ENCODE data around the gene GSTA4.
"Not testable (repeated sequence)": the region's sequence is repeated elsewhere in the genome, so short reads cannot be mapped to it uniquely, and the experiment has no call there.

GSTA4 gene

DNA sequence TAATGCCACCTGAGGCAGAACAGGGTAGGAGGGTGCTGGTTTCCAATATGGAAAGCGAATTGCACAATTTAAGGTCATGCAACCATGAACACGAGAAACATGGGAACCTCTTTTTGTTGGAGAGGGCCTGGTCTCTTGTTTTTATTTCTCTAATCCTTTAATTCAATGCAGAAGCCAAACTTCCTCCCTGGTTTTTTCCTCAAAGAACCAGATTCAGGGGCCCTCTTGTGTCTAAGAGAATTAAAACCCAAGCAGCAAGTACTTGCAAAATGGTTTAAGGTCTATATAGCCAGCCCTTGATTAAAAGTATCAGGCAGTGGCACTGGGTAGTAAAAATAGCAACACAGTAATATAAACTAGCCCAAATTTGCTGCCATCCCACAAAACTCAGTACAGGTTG, 19.5 kb downstream of the GSTA4 start:
- no peak for DNase-seq (ENCODE audit: low read depth in 2 of 2)

DNA sequence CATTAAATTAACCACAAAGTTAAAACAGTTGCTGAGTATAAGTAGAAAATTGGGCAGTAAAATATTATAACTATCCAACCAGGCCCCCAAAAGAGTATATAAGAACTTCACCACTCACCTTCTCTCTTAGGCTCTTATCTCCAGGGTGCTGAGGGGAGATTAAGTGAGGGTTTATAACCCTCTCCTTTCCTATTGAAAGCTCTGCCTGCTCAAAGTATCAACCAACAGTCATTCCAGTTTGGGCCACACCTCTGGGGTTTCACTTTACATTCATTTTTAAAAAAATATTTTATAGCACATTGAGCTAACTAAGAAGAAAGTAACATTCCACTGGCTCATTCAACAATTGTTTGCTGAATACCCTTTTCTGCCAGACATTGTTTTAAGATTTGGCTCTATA, 22.1 kb downstream of the GSTA4 start:
- no peak for DNase-seq (ENCODE audit: low read depth in 2 of 2)

DNA sequence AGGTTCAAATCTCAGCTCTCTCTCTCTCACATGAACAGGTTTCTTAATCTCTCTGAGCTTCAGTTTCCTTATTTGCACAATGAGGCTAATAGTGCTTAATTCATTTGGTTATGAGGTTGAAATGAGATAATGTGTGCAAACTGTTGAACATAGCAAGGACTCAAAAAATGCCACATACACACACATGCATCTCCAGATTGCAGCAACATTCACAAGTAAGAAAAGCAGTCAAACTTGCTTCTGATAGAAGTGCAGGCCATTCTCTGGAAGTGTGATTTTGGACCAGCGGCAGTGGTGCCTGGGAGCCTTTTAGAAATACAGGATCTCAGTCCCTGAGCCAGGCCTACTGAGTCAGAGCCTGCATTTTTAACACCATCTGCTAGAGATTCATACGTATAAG, 25.7 kb downstream of the GSTA4 start:
- DNase-seq (ENCODE audit: low read depth in 2 of 2), result no peak

DNA sequence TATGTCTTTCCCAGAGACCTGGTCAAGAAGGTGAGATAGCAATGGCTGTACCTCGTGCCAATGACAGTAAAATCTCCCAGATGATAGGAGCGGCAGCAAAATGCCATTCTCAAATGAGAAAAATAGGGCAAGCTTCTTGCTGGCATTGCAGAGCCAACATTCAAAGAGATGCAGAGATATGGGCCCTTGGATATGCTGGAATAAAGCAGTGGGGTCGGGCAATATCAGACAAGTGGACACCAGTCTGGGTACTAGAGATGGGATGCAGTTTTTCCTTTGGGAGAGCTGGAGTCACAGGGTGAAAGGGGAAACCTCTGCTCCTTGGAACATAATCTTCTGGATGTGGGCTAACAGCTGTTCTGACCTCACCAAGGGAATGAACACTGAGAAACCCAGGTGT, 29.0 kb downstream of the GSTA4 start:
- no peak for DNase-seq (ENCODE audit: low read depth in 2 of 2)

DNA sequence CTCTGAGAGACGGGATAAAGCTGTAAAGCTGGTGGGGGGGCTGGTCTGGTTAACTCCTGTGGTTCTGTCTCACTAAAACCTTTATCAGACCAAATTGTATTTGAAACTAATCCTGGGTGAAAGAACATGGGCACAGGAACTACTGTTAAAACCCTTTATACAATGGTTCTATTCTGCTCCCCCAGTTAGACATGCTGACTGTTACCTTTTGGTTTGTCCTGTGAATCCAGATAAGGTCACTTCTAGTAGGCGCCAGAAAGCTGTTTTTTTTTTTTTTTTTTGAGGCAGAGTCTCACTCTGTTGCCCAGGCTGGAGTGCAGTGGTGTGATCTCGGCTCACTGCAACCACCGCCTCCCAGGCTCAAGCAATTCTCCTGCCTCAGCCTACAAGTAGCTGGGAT, 29.7 kb downstream of the GSTA4 start:
- no peak for DNase-seq (ENCODE audit: low read depth in 2 of 2)

DNA sequence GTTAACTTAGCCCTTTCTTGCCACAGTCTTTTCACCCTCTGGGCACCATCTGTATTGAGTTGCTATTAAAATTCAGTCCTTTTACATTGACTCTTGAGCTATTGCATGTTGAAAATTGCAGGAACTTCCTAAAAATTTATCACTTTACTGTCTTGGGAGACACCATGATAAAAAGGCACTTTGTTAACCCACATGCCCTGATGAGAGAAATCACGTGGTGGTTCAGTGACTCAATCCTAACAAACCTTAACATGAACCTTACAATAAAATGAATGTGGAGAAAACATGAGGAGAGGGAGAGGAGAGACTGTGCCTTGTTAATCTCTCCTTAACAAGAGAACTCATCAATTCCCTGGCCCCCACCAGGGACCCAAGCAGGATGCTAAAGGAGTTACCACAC, 30.8 kb downstream of the GSTA4 start:
- DNase-seq (ENCODE audit: low read depth in 2 of 2), result no peak

DNA sequence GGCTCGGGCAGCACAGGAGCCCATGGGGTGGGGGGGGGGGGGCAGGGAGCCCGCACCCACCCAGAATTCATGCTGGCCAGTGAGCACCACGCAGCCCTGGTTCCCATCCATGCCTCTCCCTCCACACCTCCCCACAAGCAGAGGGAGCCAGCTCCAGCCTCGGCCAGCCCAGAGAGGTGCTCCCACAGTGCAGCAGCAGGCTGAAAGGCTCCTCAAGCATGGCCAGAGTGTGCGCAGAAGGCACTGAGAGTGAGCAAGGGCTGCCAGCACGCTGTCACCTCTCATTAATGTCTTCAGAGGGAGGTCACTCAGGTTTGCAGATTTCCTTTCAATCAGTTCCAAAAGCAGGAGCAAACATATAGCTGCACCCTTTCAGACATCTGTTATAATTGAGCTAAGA, 32.4 kb downstream of the GSTA4 start:
- no peak for DNase-seq (ENCODE audit: low read depth in 2 of 2)

DNA sequence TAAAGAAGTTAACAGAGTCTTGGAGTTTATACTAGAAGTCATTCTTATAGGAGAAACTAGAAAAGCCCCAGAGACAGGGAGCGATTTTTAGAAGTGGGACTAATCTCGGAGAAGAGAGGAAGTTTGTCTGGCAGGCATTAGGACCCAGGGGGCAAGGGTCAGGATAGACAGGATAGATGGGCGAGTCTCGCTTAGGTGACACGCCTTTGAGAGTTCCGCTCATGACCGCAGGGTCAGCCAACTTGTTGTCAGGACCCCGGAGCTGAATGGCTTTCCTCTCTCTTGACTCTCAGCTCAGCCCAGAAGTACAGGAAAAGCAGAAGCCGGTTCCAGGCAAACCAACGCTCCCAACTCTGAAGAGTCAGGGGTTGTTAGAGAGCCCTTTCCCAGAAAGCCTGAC, 34.1 kb downstream of the GSTA4 start:
- DNase-seq (ENCODE audit: low read depth in 2 of 2), result not testable (repeated sequence)

DNA sequence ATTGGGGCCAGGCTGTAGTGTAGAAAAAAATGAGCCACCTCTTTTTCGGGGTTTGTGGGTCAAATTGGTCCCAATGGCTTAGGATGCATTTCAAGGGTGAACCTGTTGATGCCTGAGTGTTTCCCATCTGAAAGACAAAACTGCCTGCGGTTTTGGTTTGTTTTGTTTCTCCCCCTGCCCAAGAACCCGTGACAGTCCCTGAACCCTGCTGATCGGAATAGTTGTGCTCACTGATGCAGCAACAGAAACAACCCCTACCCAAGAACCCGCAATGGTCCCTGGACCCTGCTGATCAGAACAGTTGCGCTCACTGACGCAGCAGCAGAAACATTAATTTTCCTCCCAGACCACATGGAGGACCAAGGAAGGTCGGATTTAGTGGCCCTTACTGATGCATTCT, 34.9 kb downstream of the GSTA4 start:
- DNase-seq (ENCODE audit: low read depth in 2 of 2), result not testable (repeated sequence)

DNA sequence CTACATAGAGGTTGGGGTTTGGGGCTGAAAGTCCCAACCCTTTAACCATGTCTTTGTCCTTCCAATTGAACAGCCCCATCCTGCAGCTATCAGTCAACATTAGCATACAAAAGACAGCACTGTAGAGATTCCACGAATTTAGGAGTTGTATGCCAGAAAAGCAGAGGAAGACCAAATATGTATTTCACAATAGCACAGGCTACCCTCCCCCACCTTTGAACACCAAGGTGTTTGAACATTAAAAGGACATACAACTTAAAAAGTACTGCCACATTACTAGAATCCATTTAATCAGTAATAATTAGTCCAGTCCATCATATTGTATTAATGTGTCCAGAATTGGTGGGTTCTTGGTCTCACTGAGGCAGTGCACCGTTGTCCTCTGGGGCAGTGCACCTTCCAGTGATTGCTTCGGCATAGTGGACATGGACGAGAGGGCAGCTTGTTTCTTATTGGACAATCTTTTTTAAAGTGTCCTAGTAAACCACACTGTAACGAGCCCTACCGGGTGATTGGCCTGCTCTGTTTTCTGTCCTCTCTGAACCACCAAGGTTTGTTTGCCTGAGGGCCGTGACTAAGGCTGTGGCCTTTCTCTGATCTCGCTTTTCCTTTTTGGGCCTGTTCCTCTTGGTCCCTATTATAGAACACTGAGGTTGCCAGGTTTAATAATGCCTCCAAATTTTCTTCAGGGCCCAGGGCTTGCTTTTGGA, 36.4 kb downstream of the GSTA4 start:
- DNase-seq (ENCODE audit: low read depth in 2 of 2), result no peak

DNA sequence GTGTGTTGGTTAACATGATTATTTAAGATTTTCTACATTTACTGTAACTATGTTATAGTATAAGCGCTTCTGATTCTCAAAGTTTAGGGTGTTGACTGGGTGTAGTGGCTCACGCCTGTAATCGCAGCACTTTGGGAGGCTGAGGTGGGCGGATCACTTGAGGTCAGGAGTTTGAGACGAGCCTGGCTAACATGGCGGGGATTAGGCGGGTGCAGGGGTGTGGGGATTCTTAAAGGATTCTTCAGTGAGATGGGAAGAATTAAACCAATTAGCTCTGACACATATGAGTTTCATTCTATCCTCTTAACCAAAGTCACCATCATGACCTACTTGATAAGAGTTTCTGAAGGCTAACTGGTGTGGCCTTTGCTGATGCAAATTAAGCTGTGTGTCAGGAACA, 39.2 kb downstream of the GSTA4 start:
- DNase-seq (ENCODE audit: low read depth in 2 of 2), result no peak

DNA sequence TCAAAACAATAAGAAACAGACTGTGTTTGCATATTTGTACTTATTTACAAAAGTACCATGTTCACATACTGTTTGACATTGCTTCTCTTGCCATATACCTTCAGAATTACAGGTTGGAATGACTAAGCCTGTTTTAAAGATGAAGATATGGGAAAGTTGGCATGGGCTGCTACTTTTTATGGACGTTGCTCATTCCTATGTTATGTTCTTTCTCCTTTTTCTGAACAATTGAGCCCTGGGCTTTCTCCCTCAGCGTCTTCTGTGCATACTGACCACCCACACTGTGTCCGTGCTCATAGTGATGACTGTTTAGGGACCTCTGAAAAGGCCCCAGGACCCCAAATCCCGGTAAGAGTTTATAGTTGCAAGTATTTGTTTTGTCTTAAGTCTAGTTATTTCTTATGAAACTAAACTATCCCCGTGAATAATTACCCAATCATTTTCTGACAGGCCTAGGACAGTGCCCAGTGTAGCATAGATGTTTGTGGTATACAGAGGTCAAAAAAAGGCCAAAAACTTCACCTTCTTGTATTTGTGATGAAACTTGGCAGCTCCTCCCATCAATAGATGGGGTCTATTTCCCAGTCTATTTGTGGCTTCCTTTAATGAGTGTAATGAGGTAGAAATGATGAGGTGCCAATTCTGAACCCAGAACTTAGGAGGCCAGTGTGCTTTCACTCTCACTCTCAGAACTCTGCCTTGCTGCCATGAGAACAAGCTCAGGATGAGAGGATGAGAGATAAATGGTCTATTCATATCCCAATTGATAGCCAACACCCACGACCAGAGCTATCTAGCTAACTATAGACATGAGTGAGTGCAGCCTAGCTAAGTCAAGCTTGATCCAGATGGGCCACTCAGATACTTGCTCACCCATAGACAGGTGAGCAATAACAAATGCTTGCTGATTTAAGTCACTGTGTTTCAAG, 40.9 kb downstream of the GSTA4 start:
- no peak for DNase-seq (ENCODE audit: low read depth in 2 of 2)

DNA sequence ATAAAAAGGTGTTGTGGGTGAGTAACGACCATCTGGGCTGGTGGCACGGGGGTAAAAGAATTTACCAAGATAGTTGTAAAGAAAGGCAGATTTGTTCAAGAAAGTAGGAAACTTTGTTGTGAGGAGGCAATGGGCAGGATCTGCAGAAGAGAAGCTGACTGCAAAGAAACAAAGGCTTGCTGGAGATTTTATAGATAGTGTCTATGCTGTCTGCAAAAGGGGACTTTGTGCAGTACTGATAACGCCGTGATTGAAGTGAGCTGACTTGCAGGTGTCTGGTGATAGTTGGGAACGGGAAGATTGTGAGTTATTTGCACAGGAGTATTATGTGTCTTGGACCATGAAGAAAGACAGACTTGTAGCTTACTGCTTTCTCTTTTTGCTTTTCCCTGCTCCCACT, 48.8 kb downstream of the GSTA4 start:
- DNase-seq (ENCODE audit: low read depth in 2 of 2), result no peak

DNA sequence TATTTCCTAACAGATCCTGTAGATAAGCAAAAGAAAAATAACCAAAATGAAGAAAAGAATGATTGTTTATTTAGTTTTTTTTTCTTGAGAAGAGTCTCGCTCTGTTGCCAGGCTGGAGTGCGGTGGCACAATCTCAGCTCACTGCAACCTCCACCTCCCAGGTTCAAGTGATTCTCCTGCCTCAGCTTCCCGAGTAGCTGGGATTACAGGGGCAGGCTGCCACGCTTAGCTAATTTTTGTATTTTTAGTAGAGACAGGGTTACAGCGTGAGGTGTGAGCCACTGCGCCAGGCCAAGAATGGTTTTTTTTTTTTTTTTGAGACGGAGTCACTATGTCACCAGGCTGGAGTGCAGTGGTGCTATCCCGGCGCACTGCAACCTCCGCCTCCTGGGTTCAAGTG, 52.3 kb downstream of the GSTA4 start:
- not testable (repeated sequence) for DNase-seq (ENCODE audit: low read depth in 2 of 2)

DNA sequence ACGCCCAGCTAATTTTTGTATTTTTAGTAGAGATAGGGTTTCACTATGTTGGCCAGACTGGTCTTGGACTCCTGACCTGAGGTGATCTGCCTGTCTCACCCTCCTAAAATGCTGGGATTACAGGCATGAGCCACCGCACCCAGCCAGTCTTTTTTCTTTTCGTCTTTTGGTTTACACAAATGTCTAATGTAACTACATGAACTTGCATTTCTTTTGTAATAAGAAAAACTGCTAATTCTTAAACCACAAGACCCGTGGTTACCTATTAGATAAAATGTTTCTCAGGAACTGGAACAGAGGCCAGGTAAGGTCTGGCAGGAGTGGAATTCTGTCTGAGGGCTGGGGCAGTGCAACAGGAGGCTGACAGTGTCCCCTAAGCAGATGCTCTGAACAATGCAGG, 52.9 kb downstream of the GSTA4 start:
- no peak for DNase-seq (ENCODE audit: low read depth in 2 of 2)

DNA sequence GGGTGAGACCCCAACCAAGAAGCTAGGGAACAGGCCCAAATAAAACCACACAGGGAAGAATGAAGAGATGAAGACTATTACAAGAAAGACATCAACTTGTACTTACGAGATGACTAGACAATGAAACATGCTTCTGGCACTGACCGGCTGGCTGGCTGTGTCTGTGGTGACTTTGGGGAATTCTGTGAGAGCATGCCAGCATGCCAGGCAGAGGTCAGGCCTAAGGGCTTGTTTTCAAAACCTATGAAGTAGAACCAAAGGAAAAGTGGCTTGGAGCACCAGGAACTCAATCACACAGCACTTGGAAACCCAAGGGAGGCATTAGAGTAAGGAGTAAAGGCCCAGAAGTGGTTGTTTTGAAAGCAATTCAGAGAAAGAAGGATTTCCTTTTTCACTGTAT, 57.2 kb downstream of the GSTA4 start:
- DNase-seq (ENCODE audit: low read depth in 2 of 2), result no peak

DNA sequence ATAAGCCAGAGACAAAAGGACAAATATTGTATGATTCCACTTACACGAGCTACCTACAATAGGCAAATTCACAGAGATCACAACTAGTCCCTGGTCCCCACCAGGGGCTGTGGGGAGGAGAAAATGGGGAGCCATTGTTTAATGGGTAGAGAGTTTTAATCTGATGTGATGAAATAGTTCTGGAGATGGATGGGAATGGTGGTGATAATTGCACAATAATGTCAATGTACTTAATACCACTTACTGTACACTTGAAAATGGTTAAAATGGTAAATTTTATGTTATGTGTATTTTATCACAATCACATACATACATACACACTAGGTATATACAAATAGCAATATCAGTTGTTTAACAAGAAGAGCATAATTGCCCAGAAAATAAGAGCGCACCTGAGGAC, 61.3 kb downstream of the GSTA4 start:
- no peak for DNase-seq (ENCODE audit: low read depth in 2 of 2)

DNA sequence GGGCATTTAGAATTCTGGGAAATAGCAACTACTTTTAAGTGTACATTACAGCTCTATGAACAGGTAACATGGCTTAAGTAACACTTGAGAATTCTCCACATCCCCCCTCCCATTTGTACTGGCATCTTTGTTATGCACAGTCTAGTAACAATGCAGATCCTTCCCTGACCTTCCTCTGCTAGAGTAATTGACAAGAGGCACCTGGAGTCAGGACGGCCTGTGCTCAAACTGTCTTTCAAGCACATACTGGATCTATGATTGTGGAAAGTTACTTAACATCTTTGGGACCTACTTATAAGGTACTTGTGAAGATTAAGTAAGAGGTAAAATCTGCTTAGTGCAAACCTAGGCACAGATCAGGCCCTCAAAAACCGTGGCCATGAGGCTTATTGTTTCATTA, 63.7 kb downstream of the GSTA4 start:
- no peak for DNase-seq (ENCODE audit: low read depth in 2 of 2)

DNA sequence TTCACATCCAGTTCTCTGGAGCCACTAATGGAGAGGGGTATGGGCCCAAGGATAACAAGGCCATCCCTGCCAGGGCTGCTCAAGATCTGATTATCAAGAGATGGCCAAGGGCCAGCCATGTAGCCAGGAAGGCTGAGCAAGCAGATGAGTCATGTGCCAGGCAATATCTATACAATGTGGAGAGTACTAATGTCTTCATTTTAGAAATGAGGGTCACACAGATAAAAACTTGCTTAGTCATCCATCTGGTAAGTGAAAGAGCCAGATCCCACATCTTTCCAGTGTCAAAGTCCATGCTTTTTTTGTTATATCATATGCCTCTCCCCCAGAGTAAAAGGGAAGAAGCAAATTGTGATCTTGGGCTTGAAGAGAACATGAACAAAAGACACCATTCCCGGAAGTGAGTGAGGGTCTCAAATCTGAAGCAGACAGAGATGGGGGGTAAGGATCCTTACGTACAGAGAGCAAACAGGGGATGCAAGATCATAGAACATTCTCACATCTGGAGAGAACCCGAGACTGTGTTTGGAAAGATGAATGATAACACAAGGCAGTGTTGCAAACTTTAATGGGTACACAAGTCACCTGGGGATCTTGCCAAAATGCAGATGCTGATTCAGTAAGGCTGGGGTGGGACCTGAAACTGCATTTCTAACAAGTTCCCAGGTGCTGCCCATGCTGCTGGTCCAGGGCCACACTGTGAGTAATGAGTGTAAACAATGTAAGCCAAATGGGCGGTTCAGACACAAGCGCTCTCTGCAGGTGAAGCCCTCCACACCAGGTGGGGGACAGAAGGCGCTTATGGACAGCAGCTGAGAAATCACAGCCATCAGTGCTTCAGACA, 65.5 kb downstream of the GSTA4 start:
- DNase-seq (ENCODE audit: low read depth in 2 of 2), result no peak
